Smooth muscle cell (in vitro differentiated cells): ENCODE results near the gene ABLIM2. TPM values are rescaled to one million over a fixed set of nuclear protein-coding genes. Genes with fewer than 3 reads are reported as not detected.

ENCODE experiments used
- DNase-seq: peaks from one replicate; lab custom pipeline; 2025; ENCODE audit not compliant: unreplicated experiment; lab: John Stamatoyannopoulos, UW
- H2AFZ ChIP-seq: fragments of 200-600 bp; sonication (generic); 2 replicates; pipeline ENCODE4 v1.6.0; 2016; ENCODE audit warnings: antibody characterized with exemption, low read depth, mild to moderate bottlenecking
- H3F3A ChIP-seq: fragments of 200-600 bp; sonication (generic); 2 replicates; pipeline ENCODE4 v1.6.0; 2017; ENCODE audit warnings: antibody characterized with exemption, low read depth
- H3K27ac ChIP-seq: fragments of 200-600 bp; sonication (generic); 2 replicates; pipeline ENCODE4 v1.5.1; 2016; ENCODE audit warnings: low read depth, mild to moderate bottlenecking
- H3K27me3 ChIP-seq: fragments of 200-600 bp; sonication (generic); 2 replicates; pipeline ENCODE4 v1.6.1; 2016; ENCODE audit warnings: low read depth, mild to moderate bottlenecking
- H3K36me3 ChIP-seq: fragments of 200-600 bp; sonication (generic); 2 replicates; pipeline ENCODE4 v1.5.1; 2016; ENCODE audit warnings: low read depth
- H3K4me1 ChIP-seq: fragments of 200-600 bp; sonication (generic); 2 replicates; pipeline ENCODE4 v1.5.1; 2016; ENCODE audit warnings: low read depth
- H3K4me2 ChIP-seq: fragments of 200-600 bp; sonication (generic); 2 replicates; pipeline ENCODE4 v1.6.0; 2016; ENCODE audit warnings: mild to moderate bottlenecking
- H3K4me3 ChIP-seq: fragments of 200-600 bp; sonication (generic); 2 replicates; pipeline ENCODE4 v1.5.1; 2016; ENCODE audit warnings: mild to moderate bottlenecking
- H3K79me2 ChIP-seq: fragments of 200-600 bp; sonication (generic); 2 replicates; pipeline ENCODE4 v1.6.0; 2016; ENCODE audit warnings: low read depth, mild to moderate bottlenecking
- H3K9ac ChIP-seq: fragments of 200-600 bp; sonication (generic); 2 replicates; pipeline ENCODE4 v1.6.0; 2016; ENCODE audit warnings: low read depth
- H3K9me3 ChIP-seq: fragments of 200-600 bp; sonication (generic); replicated peaks from 2 replicates; pipeline ENCODE4 v1.5.1; 2016; ENCODE audit warnings: low read depth
- H4K20me1 ChIP-seq: fragments of 200-600 bp; sonication (generic); 2 replicates; pipeline ENCODE4 v1.6.0; 2016; ENCODE audit warnings: low read depth
- WGBS: methylation state at CpG from one replicate; pipeline ENCODE4 v1.1.7; 2016; ENCODE audit warnings: low lambda C conversion rate; 5-methylcytosine and 5-hydroxymethylcytosine counted together
- polyA plus RNA-seq: library from polyadenylated mRNA; unstranded; fragments of >200 nt; fragmentation: Nextera tagmentation; extraction: Ambion mirVana; gene quantifications from 2 replicates; pipeline ENCODE4 v1.2.1, GENCODE V29; 2016
- total RNA-seq: library from RNA; depleted of rRNA; stranded (reverse); fragments of >200 nt; gene quantifications from 2 replicates; pipeline ENCODE4 v1.2.3, GENCODE V29; 2014
- TF ChIP-seq, protein P1 (sequence below): fragments of 200-600 bp; sonication (generic); IDR thresholded peaks from 2 replicates; pipeline ENCODE4 v1.5.1; 2017; ENCODE audit warnings: borderline replicate concordance, mild to moderate bottlenecking, antibody characterized with exemption; ENCODE audit not compliant: insufficient read depth, poor library complexity, severe bottlenecking

Gene ABLIM2
- total and polyA plus RNA-seq, 2 experiments from 2014 or later, result 0.08 TPM; not detected in 1

DNA sequence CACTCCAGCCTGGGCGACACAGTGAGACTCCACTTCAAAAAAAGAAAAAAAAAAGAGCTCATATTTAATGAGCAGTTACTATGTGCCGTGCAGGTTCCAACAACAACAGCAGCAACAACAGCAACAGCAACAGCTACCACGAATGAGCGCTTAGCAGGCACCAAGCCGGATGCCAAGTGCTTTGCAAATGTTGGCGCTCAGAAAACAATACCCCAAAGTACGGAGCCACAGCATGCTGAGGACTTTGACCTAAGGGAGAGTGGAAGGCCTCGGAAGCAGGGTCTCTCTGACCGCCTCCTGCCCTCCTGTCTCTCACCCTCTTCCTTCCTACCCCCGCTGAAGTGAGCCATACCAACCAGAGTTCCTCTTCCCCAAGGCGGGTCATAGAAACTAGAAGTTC lies 116.7 kb downstream of the ABLIM2 start:
- Histone ChIP-seq H3K27me3 (no peaks in the 10 kb centered on the region), H2AFZ (no peak overlapping the region), H3K79me2 (no peaks in the 10 kb centered on the region), H3K27ac (no peak overlapping the region), H3K4me2 (no peak overlapping the region), H3K36me3 (no peaks in the 10 kb centered on the region), H3F3A (no peaks in the 10 kb centered on the region), H3K4me1 (no peaks in the 10 kb centered on the region), H3K9me3 (no peaks in the 10 kb centered on the region), H3K9ac (no peak overlapping the region), H3K4me3 (no peak overlapping the region), H4K20me1 (no peaks in the 10 kb centered on the region)
- WGBS, result 91% methylated on average over 11 of the region's 11 CpGs
- TF ChIP-seq, protein P1, sequence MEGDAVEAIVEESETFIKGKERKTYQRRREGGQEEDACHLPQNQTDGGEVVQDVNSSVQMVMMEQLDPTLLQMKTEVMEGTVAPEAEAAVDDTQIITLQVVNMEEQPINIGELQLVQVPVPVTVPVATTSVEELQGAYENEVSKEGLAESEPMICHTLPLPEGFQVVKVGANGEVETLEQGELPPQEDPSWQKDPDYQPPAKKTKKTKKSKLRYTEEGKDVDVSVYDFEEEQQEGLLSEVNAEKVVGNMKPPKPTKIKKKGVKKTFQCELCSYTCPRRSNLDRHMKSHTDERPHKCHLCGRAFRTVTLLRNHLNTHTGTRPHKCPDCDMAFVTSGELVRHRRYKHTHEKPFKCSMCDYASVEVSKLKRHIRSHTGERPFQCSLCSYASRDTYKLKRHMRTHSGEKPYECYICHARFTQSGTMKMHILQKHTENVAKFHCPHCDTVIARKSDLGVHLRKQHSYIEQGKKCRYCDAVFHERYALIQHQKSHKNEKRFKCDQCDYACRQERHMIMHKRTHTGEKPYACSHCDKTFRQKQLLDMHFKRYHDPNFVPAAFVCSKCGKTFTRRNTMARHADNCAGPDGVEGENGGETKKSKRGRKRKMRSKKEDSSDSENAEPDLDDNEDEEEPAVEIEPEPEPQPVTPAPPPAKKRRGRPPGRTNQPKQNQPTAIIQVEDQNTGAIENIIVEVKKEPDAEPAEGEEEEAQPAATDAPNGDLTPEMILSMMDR, result no peak
- no peak for DNase-seq

DNA sequence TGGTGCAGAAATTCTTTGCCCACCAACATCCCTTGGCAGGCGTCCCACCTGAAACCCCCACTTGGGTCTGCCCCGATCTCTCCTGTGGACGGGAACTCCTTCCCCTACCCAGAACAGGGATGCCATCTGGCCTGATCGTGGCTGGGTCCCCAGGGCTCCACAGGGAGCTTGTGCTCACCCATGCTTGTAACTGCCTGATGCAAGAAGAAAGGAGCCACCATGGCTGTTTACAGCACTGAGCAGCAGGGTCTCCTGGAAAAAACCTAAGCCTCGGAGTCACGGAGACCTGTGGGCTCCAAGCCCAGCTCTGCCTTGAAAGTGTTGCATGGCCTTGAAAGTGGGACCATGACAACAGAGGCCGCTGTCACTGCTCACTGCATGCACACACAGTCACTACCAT lies 117.4 kb downstream of the ABLIM2 start:
- H3K9ac ChIP-seq, result no peak overlapping the region
- 92% methylated on average over 7 of the region's 7 CpGs for WGBS
- no peaks in the 10 kb centered on the region for H3K36me3 ChIP-seq
- no peak overlapping the region for H2AFZ ChIP-seq
- TF ChIP-seq, protein P1, result no peak
- DNase-seq, result no peak
- no peak overlapping the region for H3K4me3 ChIP-seq
- no peaks in the 10 kb centered on the region for H3K27me3 ChIP-seq
- no peaks in the 10 kb centered on the region for H3K4me1 ChIP-seq
- H3K9me3 ChIP-seq, result no peaks in the 10 kb centered on the region
- H3K27ac ChIP-seq, result no peak overlapping the region
- no peaks in the 10 kb centered on the region for H3K79me2 ChIP-seq
- no peaks in the 10 kb centered on the region for H4K20me1 ChIP-seq
- H3K4me2 ChIP-seq, result no peak overlapping the region
- H3F3A ChIP-seq, result no peaks in the 10 kb centered on the region

DNA sequence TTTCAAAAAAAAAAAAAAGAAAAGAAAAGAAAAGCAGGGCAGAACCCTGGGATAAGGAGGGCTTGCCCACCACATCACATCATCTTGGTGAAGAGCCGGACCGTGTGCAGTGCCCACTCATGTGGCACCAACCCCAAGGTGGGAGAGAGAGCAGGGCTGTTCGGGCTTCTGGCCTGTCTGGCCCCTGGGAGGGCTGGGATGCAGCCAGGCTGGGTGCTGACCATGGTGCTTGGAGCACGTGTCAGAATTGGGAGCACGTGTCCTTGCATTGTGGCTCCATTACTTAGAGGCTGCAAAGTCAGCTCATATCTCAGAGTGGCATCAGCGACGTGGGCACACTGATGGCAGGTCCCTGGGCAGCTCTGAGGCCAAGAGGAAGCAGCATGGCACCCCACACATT lies 118.0 kb downstream of the ABLIM2 start:
- H3K27me3 ChIP-seq, result no peaks in the 10 kb centered on the region
- H3F3A ChIP-seq, result no peaks in the 10 kb centered on the region
- H3K4me1 ChIP-seq, result no peaks in the 10 kb centered on the region
- WGBS, result 77% methylated on average over 7 of the region's 7 CpGs
- H3K4me3 ChIP-seq, result no peak overlapping the region
- no peak overlapping the region for H2AFZ ChIP-seq
- no peak for DNase-seq
- H3K9ac ChIP-seq, result no peak overlapping the region
- no peaks in the 10 kb centered on the region for H3K79me2 ChIP-seq
- H3K9me3 ChIP-seq, result no peaks in the 10 kb centered on the region
- no peaks in the 10 kb centered on the region for H4K20me1 ChIP-seq
- H3K36me3 ChIP-seq, result no peaks in the 10 kb centered on the region
- TF ChIP-seq, protein P1, result no peak
- H3K27ac ChIP-seq, result no peak overlapping the region
- H3K4me2 ChIP-seq, result no peak overlapping the region

DNA sequence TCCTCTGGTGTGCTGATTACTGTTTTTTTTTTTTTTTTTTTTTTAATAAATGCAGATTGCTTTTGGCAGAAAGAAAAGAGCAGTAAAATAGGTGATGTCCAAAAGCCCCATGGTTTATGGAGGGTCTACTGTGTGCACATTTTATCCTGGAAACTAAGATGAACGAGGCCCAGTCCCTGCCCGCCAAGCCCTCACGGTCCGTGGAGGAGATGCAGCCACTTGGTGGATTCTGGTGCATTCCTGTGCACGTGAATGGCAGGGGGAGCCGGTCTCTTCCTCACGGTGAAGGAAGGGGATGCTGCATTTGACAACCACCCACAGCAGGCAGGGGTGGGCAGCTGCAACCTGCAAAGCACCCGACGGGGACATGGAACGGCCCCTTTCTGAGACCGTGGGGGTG lies 118.8 kb downstream of the ABLIM2 start:
- no peaks in the 10 kb centered on the region for H3K27me3 ChIP-seq
- TF ChIP-seq, protein P1, result no peak
- no peaks in the 10 kb centered on the region for H3F3A ChIP-seq
- no peak overlapping the region for H3K27ac ChIP-seq
- H3K4me1 ChIP-seq, result no peaks in the 10 kb centered on the region
- H4K20me1 ChIP-seq, result no peaks in the 10 kb centered on the region
- no peak overlapping the region for H3K4me3 ChIP-seq
- WGBS, result 90% methylated on average over 11 of the region's 11 CpGs
- H3K4me2 ChIP-seq, result no peak overlapping the region
- no peak overlapping the region for H3K9ac ChIP-seq
- H3K36me3 ChIP-seq, result no peaks in the 10 kb centered on the region
- H3K79me2 ChIP-seq, result no peaks in the 10 kb centered on the region
- H3K9me3 ChIP-seq, result no peaks in the 10 kb centered on the region
- H2AFZ ChIP-seq, result no peak overlapping the region
- DNase-seq, result no peak
